ENCODE data around the gene NMNAT2. TPM values are rescaled to one million over a fixed set of nuclear protein-coding genes. Genes with fewer than 3 reads are reported as not detected.

The NMNAT2 gene
- total RNA-seq, 1 donor from 2014 or later: 0.05 TPM

- intact Hi-C loops (cut with micrococcal nuclease): no loop called here
Observed at GRCh38 chr1:183215936-183216335, 202.2 kb downstream of the NMNAT2 start.

GRCh38 chr1:183215076-183215720 lies 203.0 kb downstream of the NMNAT2 start:
- intact Hi-C loops (cut with micrococcal nuclease): no loop called here

- intact Hi-C loops (cut with micrococcal nuclease): no loop called here
Observed at GRCh38 chr1:183214021-183214970, 203.9 kb downstream of the NMNAT2 start.

GRCh38 chr1:183212870-183213269 lies 205.3 kb downstream of the NMNAT2 start:
- intact Hi-C loops (cut with micrococcal nuclease): no loop called here

GRCh38 chr1:183210681-183211080 lies 207.5 kb downstream of the NMNAT2 start:
- intact Hi-C loops (cut with micrococcal nuclease): no loop called here

GRCh38 chr1:183209533-183210158 lies 208.5 kb downstream of the NMNAT2 start:
- intact Hi-C loops (cut with micrococcal nuclease): no loop called here

- intact Hi-C loops (cut with micrococcal nuclease): no loop called here
Observed at GRCh38 chr1:183206538-183207122, 211.6 kb downstream of the NMNAT2 start.

- intact Hi-C loops (cut with micrococcal nuclease): no loop called here
Observed at GRCh38 chr1:183205196-183205781, 212.9 kb downstream of the NMNAT2 start.

GRCh38 chr1:183203094-183203493 lies 215.1 kb downstream of the NMNAT2 start:
- intact Hi-C loops (cut with micrococcal nuclease): no loop called here

GRCh38 chr1:183200451-183200850 lies 217.7 kb downstream of the NMNAT2 start:
- intact Hi-C loops (cut with micrococcal nuclease): no loop called here

GRCh38 chr1:183199304-183199703 lies 218.9 kb downstream of the NMNAT2 start:
- intact Hi-C loops (cut with micrococcal nuclease): loop anchor here (10.0 kb wide), 2 partner anchors 585 to 755 kb away; no protein-coding TSS in a partner anchor

- intact Hi-C loops (cut with micrococcal nuclease): loop anchor here (10.0 kb wide), 2 partner anchors 584 to 756 kb away; no protein-coding TSS in a partner anchor
Observed at GRCh38 chr1:183198463-183198862, 219.7 kb downstream of the NMNAT2 start.

Other genes starting within 250 kb of the NMNAT2 start
- 2.1 TPM in 2 replicates for gene LAMC2, start 232.1 kb downstream of the NMNAT2 start, total RNA-seq
- 82.6 and 83.3 TPM in 2 replicates for gene SMG7, start 54.1 kb upstream of the NMNAT2 start, total RNA-seq
- 25.8 and 28.1 TPM in 2 replicates for gene NCF2, start 172.1 kb upstream of the NMNAT2 start, total RNA-seq
- gene ARPC5, start 217.4 kb upstream of the NMNAT2 start, total RNA-seq: 243 and 249 TPM in 2 replicates
- not detected in 2 replicates for gene APOBEC4, start 234.9 kb upstream of the NMNAT2 start, total RNA-seq

All from T-helper 1 cell treated with Interleukin-12 subunit alpha and Interleukin-12 subunit beta and Interleukin-4 antibody, amounts not matched to agents 30 ng/mL and 1 ng/mL, for 36 hours (primary cell).